Tongue (tissue), 2 donors: ENCODE measurements around the gene NEUROG1. TPM values are rescaled to one million over a fixed set of nuclear protein-coding genes. Genes with fewer than 3 reads are reported as not detected.
A peak's percentile ranks its signal among the peaks of the same experiment; 100 is the strongest.

ENCODE experiments used
- DNase-seq: peaks from one replicate; pipeline ENCODE4 v3.0.0-alpha.2; 2015
- total RNA-seq: library from RNA; depleted of rRNA; stranded (reverse); fragments of >200 nt; gene quantifications from one replicate; pipeline ENCODE4 v1.2.3, GENCODE V29; 2014

Gene NEUROG1
- total RNA-seq, result not detected

DNA sequence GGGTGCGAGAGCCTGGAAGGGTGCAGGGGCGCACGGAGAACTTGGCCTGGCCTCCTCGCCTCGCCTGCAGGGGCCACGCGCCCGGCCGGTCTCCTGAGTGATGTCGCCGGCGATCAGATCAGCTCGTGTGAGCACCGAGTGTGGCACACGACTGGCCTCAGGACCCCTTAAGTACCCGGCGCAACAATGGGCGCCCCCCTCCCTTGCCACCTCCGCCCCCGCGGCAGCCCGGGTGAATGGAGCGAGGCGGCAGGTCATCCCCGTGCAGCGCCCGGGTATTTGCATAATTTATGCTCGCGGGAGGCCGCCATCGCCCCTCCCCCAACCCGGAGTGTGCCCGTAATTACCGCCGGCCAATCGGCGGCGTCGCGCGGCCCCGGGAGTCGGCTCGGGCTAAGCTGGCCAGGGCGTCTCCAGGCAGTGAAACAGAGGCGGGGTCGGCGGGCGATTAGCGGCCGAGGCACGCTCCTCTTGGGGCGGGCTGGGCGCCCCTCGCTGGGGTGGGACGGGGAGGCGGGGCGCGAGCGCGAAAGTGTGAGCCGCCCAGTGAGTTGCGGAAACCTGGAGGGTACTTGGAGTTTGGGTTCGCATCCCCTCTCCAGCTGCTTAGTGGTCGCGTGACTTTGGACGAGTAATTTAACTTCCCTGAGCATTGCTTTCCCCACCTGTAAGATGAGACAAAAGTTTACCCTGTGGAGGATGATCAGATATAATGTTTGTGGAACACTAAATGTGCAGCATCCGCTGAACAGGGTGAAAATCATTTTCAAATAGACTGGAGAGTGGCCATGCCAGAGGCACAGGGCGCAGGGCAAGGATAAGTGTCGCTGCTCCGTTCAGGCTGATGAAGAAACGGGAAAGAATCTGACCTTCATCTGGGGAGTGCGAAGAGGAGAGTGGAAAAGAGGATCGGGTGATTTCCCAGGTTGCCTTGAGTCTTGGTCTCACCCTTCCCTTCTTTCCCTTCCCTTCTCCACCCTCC lies at the start of gene NEUROG1:
TSS of gene NEUROG1 (minus strand) at position 145 of the 982 bp plus-strand sequence. CDS start 274 bp downstream, outside the sequence.
- no peak for DNase-seq

DNA sequence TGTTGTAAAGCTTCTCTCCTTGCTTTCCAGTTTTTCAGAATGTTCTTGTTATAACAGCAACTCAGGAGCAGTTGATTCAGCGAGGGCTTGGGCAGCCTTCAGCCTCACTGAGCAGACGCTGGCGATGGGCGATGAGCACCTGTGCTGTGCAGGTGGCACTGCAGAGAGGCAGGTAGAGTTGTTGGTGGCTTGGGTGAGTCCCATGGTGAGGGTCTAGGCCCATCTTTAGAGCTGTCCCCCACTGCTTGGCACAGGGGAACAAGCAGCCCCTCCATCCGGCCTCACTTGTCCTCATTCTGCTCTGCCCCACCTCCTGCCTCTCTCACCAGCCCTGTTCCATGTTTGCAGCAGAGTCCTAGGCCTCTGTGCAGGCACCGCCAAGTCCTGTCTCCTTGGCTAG lies 49.2 kb upstream of the NEUROG1 start:
- no peak for DNase-seq

- DNase-seq, result no peak
Observed at GRCh38 chr5:135584276-135584675, 48.5 kb upstream of the NEUROG1 start.

GRCh38 chr5:135582099-135582781 lies 46.5 kb upstream of the NEUROG1 start:
- no peak for DNase-seq

GRCh38 chr5:135578685-135579341 lies 43.0 kb upstream of the NEUROG1 start, which contains the start of gene CXCL14:
Gene CXCL14, minus strand, starts transcription at chr5:135578991. Its CDS starts 213 bp downstream, at chr5:135578778.
- peak; percentile 57 for DNase-seq

DNA sequence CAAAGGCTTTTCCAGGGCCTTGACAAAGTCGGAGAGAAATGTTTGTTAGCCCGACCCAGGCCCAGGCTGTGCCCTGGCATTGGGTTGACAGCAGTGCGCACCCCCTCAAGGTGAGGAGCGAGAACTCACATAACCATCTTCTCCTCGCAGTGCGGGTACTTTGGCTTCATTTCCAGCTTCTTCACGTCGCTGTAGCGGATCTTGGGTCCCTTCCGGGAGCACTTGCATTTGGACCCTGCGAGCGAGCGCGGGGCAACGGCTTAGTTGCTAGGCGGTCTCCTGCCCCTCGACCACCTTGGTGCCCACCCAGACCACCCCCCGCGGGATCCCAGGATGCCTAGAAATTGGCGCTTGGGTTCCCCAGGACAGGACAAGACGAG lies 42.5 kb upstream of the NEUROG1 start:
- no peak for DNase-seq

DNA sequence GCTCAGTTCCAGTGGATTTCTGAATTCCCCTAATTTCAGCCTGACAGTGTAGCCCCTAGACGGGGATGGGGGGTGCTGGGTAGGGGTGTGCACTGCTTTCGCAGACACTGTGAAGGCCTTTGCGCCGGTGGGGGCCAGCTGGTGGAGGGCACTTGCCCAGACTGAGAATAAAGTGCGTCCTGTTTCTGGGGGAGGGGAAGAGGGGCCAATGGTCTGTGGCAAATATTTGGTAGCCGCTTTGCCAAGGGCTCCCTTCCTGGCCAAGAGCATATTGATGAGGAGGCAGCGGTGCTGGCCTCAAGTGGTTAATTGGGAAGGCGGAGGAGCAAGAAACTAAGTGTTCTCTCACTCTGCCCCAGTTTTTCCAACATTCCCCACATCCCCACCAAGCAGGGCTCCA lies 41.7 kb upstream of the NEUROG1 start:
- DNase-seq, result no peak

DNA sequence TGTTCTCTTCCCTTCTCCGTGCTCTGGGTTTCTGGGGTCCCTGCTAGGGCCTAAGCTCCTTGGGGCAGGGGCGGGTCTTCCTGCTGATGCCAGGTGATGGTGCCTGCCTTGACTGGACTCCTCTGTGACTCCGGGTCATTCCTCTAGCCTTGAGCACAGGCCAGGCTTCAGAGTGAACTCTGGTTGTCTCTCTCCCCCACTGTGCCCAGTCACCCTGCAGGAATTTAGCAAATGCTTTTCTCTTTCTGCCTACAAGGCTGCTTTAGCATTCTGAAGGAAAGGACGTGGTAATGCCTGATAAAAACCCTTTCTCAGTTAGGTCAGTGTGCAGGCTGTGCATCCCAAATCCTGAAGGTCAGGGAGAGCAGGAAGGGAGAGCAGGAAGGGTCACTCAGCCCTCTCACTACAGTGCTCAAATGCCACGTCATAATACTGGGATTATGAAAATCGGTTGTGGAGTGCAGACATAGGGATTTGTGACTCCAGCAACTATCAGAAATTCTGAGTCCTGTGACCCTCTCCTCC lies 40.4 kb upstream of the NEUROG1 start:
- DNase-seq, result no peak

DNA sequence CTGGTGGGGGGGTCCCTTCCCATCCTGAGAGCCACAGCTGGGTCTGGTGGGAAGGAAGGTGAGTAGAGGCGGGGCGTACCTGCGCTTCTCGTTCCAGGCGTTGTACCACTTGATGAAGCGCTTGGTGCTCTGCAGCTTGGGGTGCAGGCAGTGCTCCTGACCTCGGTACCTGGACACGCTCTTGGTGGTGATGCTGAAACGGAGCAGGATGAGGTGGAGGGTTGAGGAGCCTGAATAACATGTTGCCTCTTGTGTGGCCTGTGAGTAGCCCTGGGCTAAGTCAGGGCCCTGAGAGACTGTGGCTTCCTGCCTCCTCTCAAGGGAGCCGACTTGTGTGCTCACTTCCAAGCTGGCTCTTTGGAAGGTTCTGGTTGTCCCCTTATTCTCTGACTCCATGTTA lies 38.7 kb upstream of the NEUROG1 start:
- DNase-seq, result no peak

- DNase-seq, result no peak
Observed at GRCh38 chr5:135571902-135572301, 36.1 kb upstream of the NEUROG1 start.

GRCh38 chr5:135571066-135571609 lies 35.4 kb upstream of the NEUROG1 start:
- DNase-seq, result no peak

DNA sequence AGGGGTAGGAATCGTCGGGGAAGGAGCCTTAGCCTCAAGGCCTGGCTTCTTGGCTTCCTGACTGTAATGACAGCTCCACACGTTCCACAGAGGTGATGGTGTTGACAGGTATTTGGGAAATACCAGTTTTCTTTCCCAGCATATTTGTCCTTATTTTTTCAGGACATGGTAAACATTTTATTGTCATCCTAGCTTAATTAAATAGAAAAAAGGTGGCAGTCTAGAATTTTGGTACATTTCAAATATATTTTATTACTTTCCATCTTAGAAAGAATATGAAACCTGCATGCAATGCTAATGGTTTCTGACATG lies 34.6 kb upstream of the NEUROG1 start:
- no peak for DNase-seq

- DNase-seq, result peak; percentile 37
Observed at GRCh38 chr5:135569755-135570452, 34.1 kb upstream of the NEUROG1 start.

DNA sequence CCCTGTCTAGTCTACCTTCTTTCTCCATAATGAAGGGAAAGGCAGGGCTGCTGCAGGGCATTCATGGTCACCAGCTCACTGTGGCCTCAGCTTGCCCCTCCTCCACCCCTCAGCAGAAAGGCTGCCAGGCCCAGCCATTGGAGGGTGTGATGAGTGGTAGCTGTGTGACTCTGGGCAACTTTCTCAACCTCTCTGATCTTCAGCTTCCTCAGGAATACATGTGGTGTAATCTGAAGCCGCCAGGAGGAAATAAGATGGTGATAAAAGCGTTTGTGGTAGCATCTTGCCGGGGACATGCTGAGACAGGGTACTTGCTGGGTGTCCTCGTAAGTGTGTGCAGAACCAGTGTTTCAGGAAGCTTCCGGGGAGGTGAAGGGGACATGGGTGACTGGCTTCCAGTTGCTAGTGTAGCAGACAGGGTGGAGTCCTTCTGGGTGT lies 33.2 kb upstream of the NEUROG1 start:
- DNase-seq, result no peak

GRCh38 chr5:135568246-135568645 lies 32.5 kb upstream of the NEUROG1 start:
- no peak for DNase-seq

DNA sequence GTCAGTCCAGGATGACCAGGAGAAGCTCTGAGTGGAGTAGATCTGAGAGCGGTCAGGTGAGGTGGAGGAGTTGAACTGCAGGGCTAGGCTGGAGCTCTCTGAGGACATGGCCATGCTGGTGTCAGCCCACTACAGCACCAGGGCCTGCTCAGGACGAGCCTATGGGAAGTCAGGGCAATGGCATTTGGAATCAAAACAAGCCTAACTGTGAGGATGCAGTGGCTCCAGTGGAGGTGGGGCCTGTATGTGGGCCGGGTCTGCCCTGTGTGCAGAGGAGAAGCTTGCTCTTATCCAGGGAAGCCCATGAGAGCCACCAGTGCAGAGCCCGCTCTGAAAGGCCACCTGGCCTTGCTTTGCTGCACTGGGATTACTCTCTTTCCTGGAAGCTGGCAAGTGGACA lies 31.9 kb upstream of the NEUROG1 start:
- DNase-seq, result no peak

GRCh38 chr5:135566422-135567400 lies 30.9 kb upstream of the NEUROG1 start:
- no peak for DNase-seq

- peak; percentile 66 for DNase-seq
Observed at GRCh38 chr5:135565725-135566421, 30.1 kb upstream of the NEUROG1 start.

- no peak for DNase-seq
Observed at GRCh38 chr5:135565266-135565665, 29.5 kb upstream of the NEUROG1 start.

- DNase-seq, result peak; percentile 63
Observed at GRCh38 chr5:135564331-135564730, 28.6 kb upstream of the NEUROG1 start.
